PC-3 (cell line): ENCODE data around the gene GET3. TPM values are rescaled to one million over a fixed set of nuclear protein-coding genes. Genes with fewer than 3 reads are reported as not detected.

Source experiments
- ATAC-seq: fragments of 200-7000 bp; cut with Tn5 transposase; 2 replicates; pipeline ENCODE4 v1.9.1; 2020; ENCODE audit warnings: mild to moderate bottlenecking, moderate library complexity
- BruUV-seq: library from RNA; stranded (reverse); fragments of 400-500 nt; replicated peaks from 2 replicates; lab custom pipeline; 2021; lab: Mats Ljungman, UMichigan
- CTCF ChIA-PET: fragments of 300-600 bp; sonication (Branson Sonifier 250); formaldehyde crosslinking; loops from one replicate; lab custom pipeline; 2022; ENCODE audit warnings: antibody characterized with exemption; lab: Charles Lee
- POLR2A ChIA-PET: fragments of 300-600 bp; sonication (Branson Sonifier 250); formaldehyde crosslinking; loops from one replicate; lab custom pipeline; 2022; ENCODE audit warnings: antibody characterized with exemption; ENCODE audit not compliant: unreplicated experiment; lab: Charles Lee
- DNase-seq: peaks from one replicate; pipeline ENCODE4 v3.0.0-alpha.2; 2015
- H2AFZ ChIP-seq: fragments of 300-600 bp; sonication (generic); 2 replicates; pipeline ENCODE4 v1.6.0; 2016; ENCODE audit warnings: antibody characterized with exemption, low read length
- H3F3A ChIP-seq: fragments of 300-600 bp; sonication (generic); one replicate; pipeline ENCODE4 v1.6.0; 2017; ENCODE audit warnings: antibody characterized with exemption, low read length, control low read depth, mild to moderate bottlenecking; ENCODE audit not compliant: unreplicated experiment
- H3K27ac ChIP-seq: fragments of 300-600 bp; sonication (generic); 2 replicates; pipeline ENCODE4 v1.5.1; 2016; ENCODE audit warnings: mild to moderate bottlenecking, low read length
- H3K27me3 ChIP-seq: fragments of 300-600 bp; sonication (generic); 2 replicates; pipeline ENCODE4 v1.6.1; 2016; ENCODE audit warnings: low read length, mixed read lengths
- H3K36me3 ChIP-seq: fragments of 300-600 bp; sonication (generic); 2 replicates; pipeline ENCODE4 v1.6.1; 2016; ENCODE audit warnings: low read depth, mixed run types, low read length, mixed read lengths
- H3K4me1 ChIP-seq: fragments of 300-600 bp; sonication (generic); 2 replicates; pipeline ENCODE4 v1.5.1; 2016; ENCODE audit warnings: low read length; ENCODE audit not compliant: insufficient read depth
- H3K4me2 ChIP-seq: fragments of 300-600 bp; sonication (generic); 2 replicates; pipeline ENCODE4 v1.6.0; 2016; ENCODE audit warnings: low read length
- H3K4me3 ChIP-seq: fragments of 300-600 bp; sonication (generic); 2 replicates; pipeline ENCODE4 v1.5.1; 2016; ENCODE audit warnings: mild to moderate bottlenecking, low read length, mixed read lengths
- H3K79me2 ChIP-seq: fragments of 300-600 bp; sonication (generic); 2 replicates; pipeline ENCODE4 v1.6.1; 2017; ENCODE audit warnings: low read length, mixed read lengths
- H3K9ac ChIP-seq: fragments of 300-600 bp; sonication (generic); 2 replicates; pipeline ENCODE4 v1.6.0; 2016; ENCODE audit warnings: mild to moderate bottlenecking, low read length
- H3K9me2 ChIP-seq: fragments of 300-600 bp; sonication (generic); replicated peaks from 2 replicates; pipeline ENCODE4 v1.6.1; 2016; ENCODE audit warnings: mixed run types, low read length, mixed read lengths
- H3K9me3 ChIP-seq: fragments of 300-600 bp; sonication (generic); 2 replicates; pipeline ENCODE4 v1.6.1; 2016; ENCODE audit warnings: low read length, mixed read lengths
- H4K20me1 ChIP-seq: fragments of 300-600 bp; sonication (generic); 2 replicates; pipeline ENCODE4 v1.6.1; 2016; ENCODE audit warnings: low read length, mixed read lengths
- EZH2 ChIP-seq: fragments of 300-600 bp; sonication (generic); IDR thresholded peaks from one replicate; pipeline ENCODE4 v1.6.1; 2017; ENCODE audit warnings: antibody characterized with exemption, mild to moderate bottlenecking, low read length; ENCODE audit not compliant: unreplicated experiment
- EZH2phosphoT487 ChIP-seq: fragments of 300-600 bp; sonication (generic); IDR thresholded peaks from 2 replicates; pipeline ENCODE4 v1.6.1; 2018; ENCODE audit warnings: mild to moderate bottlenecking, antibody characterized with exemption, low read length, borderline replicate concordance
- intact Hi-C: fragments of 100-400 bp; cut with micrococcal nuclease; formaldehyde crosslinking; loops from 2 replicates; pipeline ENCODE4 v1.9.0; 2023
- total RNA-seq: library from RNA; depleted of rRNA; stranded (reverse); fragments of >200 nt; gene quantifications from 2 replicates; pipeline ENCODE4 v1.2.3, GENCODE V29; 2014
- TF ChIP-seq, protein P1 (sequence below): fragments of 300-600 bp; sonication (generic); conservative IDR thresholded peaks from 2 replicates; pipeline ENCODE4 v1.5.1; 2017; ENCODE audit warnings: antibody characterized with exemption, low read depth, mild to moderate bottlenecking, low read length

GET3 gene
- total RNA-seq, 1 experiment from 2014 or later: 264 TPM

DNA sequence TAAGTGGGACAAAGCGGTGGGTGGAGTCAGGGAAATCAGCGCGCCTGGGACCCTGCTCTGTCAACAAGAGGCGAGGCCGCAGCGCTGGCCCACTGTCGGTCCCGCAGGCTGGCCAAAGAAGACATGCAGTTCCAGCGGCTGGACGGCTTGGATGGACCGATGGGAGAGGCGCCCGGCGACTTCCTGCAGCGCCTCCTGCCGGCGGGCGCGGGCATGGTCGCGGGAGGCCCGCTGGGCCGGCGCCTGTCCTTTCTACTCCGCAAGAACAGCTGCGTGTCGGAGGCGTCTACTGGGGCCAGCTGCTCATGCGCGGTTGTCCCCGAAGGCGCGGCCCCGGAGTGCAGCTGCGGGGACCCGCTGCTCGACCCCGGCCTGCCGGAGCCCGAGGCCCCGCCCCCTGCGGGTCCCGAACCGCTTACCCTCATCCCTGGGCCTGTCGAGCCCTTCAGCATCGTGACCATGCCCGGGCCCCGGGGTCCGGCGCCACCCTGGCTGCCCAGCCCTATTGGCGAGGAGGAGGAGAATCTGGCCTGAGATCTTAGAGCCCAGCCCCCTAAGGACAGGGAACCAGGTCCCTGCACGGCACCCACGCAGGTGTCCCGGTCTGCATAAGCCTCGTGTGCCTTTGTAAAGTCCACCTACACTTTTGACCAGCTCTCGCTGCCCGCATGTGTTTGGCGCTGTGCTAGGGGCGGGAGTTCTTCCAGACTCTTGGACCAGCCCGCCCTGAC, 20.4 kb downstream of the GET3 start:
- ChIA-PET CTCF (interaction anchor here (0.6 to 1.4 kb wide), 11 partner anchors 9 to 115 kb away, joined by 3 to 11 read pairs (median 5); partner anchors contain the start of gene JUNB), POLR2A (interaction anchor here (0.6 kb wide), 1 partner anchor 9 kb away, joined by 6 read pairs; no protein-coding TSS in a partner anchor)
- H3K4me1 ChIP-seq: no peaks in the 10 kb centered on the region
- H2AFZ ChIP-seq: peak overlapping the region; percentile 76
- no peak overlapping the region for H3K27ac ChIP-seq
- no peaks in the 10 kb centered on the region for H3F3A ChIP-seq
- no TSS peak for BruUV-seq
- DNase-seq (peak; percentile 90), ATAC-seq (peak; percentile 87)
- H3K27me3 ChIP-seq: no peaks in the 10 kb centered on the region
- H3K4me2 ChIP-seq: peak overlapping the region; percentile 78
- H3K9me3 ChIP-seq: no peaks in the 10 kb centered on the region
- peak overlapping the region; percentile 53 for H3K4me3 ChIP-seq
- intact Hi-C loops: loop anchor here (1.0 kb wide), 1 partner anchor 40 kb away; no protein-coding TSS in a partner anchor
- H3K36me3 ChIP-seq: no peaks in the 10 kb centered on the region
- no peaks in the 10 kb centered on the region for H3K79me2 ChIP-seq
- H3K9me2 ChIP-seq: no peaks in the 10 kb centered on the region
- no peak overlapping the region for H3K9ac ChIP-seq
- TF ChIP-seq EZH2phosphoT487 (no peak), EZH2 (no peak)
- TF ChIP-seq, protein P1, sequence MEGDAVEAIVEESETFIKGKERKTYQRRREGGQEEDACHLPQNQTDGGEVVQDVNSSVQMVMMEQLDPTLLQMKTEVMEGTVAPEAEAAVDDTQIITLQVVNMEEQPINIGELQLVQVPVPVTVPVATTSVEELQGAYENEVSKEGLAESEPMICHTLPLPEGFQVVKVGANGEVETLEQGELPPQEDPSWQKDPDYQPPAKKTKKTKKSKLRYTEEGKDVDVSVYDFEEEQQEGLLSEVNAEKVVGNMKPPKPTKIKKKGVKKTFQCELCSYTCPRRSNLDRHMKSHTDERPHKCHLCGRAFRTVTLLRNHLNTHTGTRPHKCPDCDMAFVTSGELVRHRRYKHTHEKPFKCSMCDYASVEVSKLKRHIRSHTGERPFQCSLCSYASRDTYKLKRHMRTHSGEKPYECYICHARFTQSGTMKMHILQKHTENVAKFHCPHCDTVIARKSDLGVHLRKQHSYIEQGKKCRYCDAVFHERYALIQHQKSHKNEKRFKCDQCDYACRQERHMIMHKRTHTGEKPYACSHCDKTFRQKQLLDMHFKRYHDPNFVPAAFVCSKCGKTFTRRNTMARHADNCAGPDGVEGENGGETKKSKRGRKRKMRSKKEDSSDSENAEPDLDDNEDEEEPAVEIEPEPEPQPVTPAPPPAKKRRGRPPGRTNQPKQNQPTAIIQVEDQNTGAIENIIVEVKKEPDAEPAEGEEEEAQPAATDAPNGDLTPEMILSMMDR: peak; percentile 97
- H4K20me1 ChIP-seq: no peaks in the 10 kb centered on the region

DNA sequence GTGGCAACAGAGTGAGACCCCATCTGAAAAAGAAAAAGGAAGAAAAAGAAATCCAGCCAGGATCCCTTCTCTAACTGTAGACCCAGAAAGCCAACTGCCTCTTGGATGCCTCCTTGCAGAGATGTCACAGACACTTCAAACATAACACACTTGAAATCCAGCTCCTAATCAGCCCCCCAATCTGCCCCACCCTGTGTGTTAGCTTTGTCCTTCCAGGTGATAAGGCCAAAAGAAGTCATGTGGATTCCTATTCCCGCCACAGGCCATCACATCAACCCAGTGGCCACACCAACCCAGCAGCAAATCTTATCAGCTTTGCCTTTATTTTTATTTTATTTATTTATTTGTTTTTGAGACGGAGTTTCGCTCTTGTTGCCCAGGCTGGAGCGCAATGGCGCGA, 22.4 kb downstream of the GET3 start:
- Histone ChIP-seq H3K4me2 (no peak overlapping the region), H3K9me2 (no peaks in the 10 kb centered on the region), H3K4me1 (no peaks in the 10 kb centered on the region), H3K9ac (no peak overlapping the region), H3K27ac (no peak overlapping the region), H3K36me3 (peaks cover 8% of the 10 kb centered on the region), H3K4me3 (no peak overlapping the region), H2AFZ (no peak overlapping the region), H3K79me2 (no peaks in the 10 kb centered on the region), H3F3A (no peaks in the 10 kb centered on the region), H3K27me3 (no peaks in the 10 kb centered on the region), H4K20me1 (no peaks in the 10 kb centered on the region), H3K9me3 (no peaks in the 10 kb centered on the region)
- POLR2A ChIA-PET: no interaction called here
- TF ChIP-seq, protein P1: no peak
- TF ChIP-seq EZH2: no peak
- TF ChIP-seq EZH2phosphoT487: no peak
- intact Hi-C loops: loop anchor here (1.0 to 5.0 kb wide), 2 partner anchors 37 to 88 kb away; no protein-coding TSS in a partner anchor
- no TSS peak for BruUV-seq
- CTCF ChIA-PET: interaction anchor here (0.6 to 0.8 kb wide), 2 partner anchors 43 to 44 kb away, joined by 4 to 11 read pairs; no protein-coding TSS in a partner anchor
- ATAC-seq (no peak), DNase-seq (no peak)

DNA sequence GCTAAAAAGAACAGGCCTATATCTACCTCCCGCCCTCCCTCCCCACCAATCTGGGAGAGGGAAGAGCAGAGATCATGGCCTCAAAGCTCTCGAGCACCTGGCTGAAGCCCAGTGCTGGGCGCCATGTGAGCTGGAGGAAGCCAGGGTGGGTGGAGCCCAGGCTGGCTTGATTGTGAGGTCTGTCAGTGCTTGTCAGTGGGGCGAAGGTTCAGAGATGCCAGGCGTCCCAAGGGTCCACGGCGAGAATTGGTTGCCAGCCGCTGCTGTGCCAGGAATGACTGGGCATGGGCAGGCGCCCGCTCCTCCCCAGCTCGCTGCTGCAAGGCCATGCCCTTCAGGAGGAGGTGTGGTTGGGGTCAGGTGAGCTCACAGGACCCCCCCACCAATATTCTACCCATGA, 25.8 kb downstream of the GET3 start:
- Histone ChIP-seq H3K36me3 (peaks cover 13% of the 10 kb centered on the region), H3F3A (no peaks in the 10 kb centered on the region), H3K27ac (no peak overlapping the region), H2AFZ (no peak overlapping the region), H4K20me1 (no peaks in the 10 kb centered on the region), H3K27me3 (no peaks in the 10 kb centered on the region), H3K79me2 (no peaks in the 10 kb centered on the region), H3K9me3 (no peaks in the 10 kb centered on the region), H3K4me1 (no peaks in the 10 kb centered on the region), H3K9ac (no peak overlapping the region), H3K4me2 (no peak overlapping the region), H3K9me2 (no peaks in the 10 kb centered on the region), H3K4me3 (no peak overlapping the region)
- TF ChIP-seq, protein P1: no peak
- POLR2A ChIA-PET: interaction anchor here (0.6 kb wide), 1 partner anchor 26 kb away, joined by 3 read pairs; the partner anchor contains the start of gene GET3
- ATAC-seq (no peak), DNase-seq (no peak)
- intact Hi-C loops: loop anchor here (5.0 kb wide), 1 partner anchor 84 kb away; no protein-coding TSS in a partner anchor
- TSS peak; percentile 13 for BruUV-seq
- CTCF ChIA-PET: interaction anchor here (0.6 kb wide), 1 partner anchor 118 kb away, joined by 5 read pairs; the partner anchor contains the start of gene DNASE2
